NCI-H2081 (cell line): ENCODE data around the gene CHRM3.

Experiments
- DNase-seq, 2 experiments: peaks; one replicate each; lab custom pipeline; 2025; lab: John Stamatoyannopoulos, UW

CHRM3 gene

DNA sequence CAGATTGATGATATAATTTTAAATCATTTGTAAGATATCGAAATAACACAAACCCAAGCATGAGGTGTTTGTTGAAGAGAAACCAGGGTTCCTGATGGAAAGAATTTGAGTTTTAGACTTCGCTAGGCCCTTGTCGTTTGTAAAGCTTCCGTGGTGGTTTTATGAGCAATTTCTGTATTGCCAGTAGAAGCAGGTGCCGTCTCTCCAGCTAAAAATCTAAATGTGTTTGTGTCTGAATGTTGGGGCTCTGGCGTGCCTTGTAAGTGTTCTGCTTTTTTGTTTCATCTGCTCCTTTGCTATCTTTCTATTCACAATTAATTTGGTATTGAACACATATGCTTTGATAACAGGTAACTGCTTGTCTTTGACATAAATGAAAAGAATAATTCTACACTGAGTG is 27.5 kb downstream of the CHRM3 start:
- DNase-seq = peak in 1 of 2 experiments; percentile 23

DNA sequence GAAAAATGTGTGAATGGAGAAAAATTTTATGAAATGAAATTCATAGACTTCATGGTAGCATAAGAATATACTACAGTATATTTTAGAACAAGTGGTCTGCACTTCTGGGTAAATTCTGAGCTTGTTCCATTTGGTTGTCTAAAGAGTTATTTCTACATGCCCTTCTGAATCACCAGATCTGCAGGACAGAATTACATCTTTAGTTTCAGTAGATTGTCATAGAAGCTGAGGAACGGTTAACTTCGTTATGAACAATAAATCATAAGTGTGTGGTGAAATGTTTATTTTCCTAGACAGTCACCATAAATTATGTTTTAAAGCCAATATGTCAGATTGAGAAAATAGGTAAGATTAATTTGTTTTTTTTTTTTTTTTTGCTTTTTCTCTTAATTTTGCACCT is 30.9 kb downstream of the CHRM3 start:
- no peak for DNase-seq

DNA sequence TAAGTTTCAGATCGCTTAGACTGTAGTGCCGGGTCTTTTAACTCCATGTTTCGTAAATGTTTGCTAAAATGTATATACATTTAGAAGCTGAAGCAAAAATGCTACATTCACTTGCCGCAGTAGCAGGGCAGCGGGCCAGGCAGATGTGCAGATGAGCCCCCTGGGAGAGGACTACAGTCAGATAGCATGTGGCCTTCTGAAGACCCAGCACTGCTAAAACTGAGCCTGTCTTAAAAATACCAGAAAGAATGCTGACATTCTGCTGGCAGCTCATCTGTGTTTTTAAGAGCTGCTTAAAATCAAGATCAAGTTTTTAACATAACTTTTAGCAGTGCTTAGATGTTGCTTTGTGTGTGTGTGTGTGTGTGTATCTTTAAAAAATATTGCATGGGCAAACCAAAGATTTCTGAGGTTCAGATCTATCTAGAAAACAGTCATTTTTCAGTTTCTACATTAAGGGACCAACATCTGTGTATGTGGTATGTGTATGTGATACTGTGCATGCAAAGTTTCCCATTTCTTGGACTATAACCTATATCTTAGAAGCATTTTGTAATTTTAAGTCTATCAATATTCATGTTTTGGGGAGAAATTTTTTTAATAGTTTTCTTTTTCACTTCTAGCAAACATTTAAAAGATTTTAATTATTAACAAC is 31.7 kb downstream of the CHRM3 start:
- DNase-seq = no peak

DNA sequence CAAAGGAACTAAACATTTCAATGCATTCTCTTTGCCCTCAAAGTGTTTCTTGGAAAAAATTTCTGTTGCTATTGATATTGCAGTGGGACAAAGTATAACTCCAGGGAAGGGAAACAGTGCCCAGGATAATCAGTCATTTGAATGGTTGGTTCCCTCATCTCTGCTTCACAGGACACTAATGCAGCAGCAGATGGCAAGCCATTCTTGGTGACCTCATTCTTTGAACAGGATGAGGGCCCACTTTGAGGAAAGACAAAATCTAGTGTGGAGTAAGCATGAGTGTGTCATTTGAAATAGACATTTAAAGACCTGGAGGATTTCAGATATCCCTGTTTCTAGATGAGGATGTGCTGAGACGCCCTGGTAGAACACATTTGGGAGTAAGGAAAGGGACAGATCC is 32.3 kb downstream of the CHRM3 start:
- DNase-seq = no peak

DNA sequence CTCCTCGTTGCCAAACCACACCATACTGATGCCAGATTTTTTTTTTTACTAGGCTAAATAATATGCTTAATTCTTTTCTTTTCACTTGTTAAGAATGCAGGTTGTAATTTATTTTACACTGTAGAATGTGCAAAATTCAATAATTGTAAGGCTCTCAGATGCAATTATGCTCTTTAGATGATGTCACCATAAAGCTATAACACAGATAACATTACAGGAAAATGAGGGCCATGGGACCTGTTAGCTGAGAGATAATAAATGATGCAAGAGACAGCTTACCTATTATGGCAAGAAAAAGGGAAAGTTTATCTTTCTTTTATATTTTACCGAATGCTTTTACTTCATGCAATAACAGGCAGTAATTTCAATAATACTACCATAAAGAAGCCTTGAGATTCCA is 35.4 kb downstream of the CHRM3 start:
- peak; percentile 12 to 79 for DNase-seq

DNA sequence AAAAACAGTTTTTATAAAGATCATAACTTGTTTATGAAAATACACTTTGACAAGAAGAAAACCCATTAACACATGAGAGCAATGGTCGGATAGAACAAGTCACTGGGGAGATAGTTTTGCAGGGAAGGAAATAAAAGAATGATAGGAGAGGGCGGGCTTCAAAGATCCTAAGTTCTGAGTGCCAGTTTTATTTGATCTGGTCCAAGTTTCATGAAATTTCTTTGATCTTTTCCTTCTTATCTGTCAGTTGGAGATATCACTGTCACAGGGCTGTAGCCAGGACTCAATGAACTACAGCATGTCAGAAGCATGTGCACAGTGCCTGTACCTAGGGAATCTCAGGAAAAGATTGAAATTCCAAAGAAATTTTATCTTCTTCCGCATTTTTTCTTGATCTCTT is 36.5 kb downstream of the CHRM3 start:
- DNase-seq = no peak

DNA sequence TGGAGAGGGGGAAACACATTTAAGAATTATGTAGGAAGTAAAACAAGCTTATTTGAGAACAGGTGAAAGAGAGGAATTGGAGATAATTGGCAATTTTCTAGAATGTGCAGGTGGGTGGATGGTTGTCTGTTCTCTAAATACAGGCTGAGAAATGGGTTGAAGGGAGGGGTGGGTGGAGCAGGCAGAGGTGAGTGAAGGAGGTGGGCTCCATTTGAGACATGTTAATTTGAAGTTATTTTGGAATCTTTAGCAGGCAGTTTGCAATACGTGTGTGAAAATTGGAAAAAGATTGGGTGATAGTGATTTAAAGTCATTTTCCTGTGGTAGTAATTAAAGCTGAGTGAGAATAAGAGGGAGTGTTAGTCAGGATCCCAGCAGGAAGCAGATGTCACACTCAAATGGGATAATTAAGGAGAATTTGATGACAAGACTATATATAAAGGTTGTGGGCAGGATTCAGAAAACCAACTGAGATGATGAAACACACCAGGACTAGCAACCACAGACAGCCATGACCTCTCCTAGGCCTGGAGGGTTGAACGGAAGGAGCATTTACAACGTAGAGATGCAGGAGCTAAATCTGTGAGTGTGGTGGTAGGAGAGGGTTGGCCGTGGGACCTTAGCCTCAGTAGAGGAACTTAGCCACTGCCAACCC is 40.6 kb downstream of the CHRM3 start:
- DNase-seq = peak in 1 of 2 experiments; percentile 29

DNA sequence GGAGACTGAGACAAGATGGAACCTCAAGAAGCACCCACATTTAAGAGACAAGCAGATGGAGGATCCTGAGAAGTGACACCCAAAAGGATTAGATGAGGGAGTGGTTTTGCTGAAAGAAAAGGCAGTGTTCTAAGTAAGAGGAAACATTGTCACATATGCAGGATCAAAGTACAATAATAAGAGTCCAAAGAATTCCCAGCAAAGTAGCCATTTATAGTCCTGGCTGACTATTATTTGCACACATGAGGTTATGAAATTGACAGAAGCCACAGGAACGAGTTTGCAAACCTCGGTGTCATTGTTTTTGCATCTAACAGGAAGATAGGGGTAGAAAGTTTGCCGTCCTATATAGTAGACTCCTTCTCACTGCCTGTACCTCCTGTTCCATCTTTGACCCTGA is 41.3 kb downstream of the CHRM3 start:
- no peak for DNase-seq

DNA sequence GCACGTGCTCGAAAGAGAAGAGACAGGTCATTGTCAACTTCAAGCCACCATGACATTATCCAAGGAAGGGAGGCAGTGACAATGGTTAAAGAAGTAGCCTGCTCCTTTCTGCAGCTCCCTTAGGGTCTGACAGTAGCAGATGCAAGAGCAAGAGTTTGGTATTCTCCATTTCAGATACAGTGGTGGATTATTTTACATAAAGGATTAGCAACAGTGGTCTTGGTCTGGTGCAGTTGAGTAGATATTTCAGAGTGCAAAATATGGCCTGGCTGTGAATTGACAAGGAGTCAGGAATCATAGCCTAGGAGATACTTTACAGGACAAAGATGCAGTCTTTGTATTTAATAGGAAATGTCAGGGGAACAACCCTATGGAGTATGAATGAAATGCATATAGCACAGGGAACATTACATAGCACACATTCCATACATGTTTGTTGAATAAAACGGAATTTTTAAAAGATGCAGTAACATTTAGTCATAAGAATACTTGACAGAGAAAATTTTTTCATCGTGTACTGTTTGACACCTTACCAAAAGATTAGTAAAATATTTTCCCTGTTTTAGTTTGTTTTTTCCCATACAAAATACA is 41.8 kb downstream of the CHRM3 start:
- DNase-seq = no peak

DNA sequence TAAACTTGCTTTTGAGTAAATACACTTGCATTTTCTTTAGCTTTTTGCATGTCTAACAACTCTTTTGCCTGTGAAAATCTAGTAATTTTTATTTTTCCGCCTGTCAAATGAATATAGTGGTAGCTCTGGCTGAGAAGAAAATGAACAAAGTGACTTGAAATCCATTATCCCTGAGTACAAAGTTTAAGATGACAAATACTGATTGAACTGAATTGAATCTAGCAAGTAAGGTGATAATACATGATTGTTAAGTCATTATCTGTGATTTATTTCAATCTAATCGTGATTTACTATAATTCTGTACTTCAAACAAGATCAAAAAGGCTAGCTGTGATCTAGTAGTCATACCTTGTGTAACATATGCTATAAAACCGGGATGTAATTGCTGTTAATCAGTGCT is 42.8 kb downstream of the CHRM3 start:
- DNase-seq = no peak

DNA sequence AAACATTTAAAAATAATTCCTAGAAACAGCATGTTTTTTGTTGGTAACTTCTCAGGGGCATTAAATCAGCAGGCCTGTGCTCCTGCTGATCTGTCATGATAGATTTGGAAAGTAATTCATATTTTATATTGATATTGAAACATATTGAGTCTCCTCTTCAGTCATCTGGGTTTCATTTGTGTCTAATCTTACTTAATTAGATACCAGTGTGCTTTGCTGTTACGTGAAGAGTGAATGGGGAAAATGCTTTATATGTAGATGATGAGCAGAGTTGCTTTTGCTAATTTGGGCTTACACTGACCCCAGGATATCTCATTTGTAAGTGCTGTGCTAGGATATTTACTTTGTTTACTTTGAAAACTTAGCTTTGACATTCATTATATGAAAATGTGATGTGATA is 45.9 kb downstream of the CHRM3 start:
- DNase-seq = no peak

DNA sequence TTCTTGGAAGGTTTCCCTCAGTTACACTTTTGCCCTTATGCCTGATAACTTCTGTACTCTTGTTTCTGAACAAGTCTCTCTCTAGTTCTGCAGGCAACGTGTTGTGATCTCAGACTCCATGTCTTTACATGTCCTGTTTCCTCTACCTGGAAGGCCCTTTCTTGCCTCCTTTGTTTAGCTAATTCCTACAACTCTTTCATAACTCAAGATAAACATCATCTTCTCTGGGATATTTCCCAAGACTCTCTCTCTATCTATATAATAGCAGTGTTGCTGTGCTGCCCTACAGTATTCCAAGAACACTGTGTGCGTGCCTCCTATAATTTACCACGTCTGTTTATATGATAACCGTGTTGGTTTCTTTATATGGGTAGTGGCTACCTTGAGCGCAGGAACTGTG is 47.8 kb downstream of the CHRM3 start:
- DNase-seq = no peak
